Spleen (tissue), 7 donors: ENCODE results near the gene KDM4D.

Experiments used
- POLR2A ChIP-seq, 3 donors: fragments of 450-650 bp; IDR thresholded peaks; one replicate each; pipeline ENCODE4 v1.5.1; 2017; ENCODE audit warnings: antibody characterized with exemption in 3 of 3, mild to moderate bottlenecking in 1 of 3
- TF ChIP-seq, protein P1 (sequence below), 11 experiments: fragments of 200-600 bp in 7 of 11; fragments of 450-650 bp in 4 of 11; sonication (generic) in 4 of 11; IDR thresholded peaks in 8 of 11; conservative IDR thresholded peaks in 3 of 11; 1 replicate in 7 of 11; 2 replicates in 4 of 11; pipeline versions ENCODE4 v1.4.0 to v1.8.0; 2016 to 2021; ENCODE audit warnings: antibody characterized with exemption in 11 of 11, inconsistent platforms in 4 of 11, mild to moderate bottlenecking in 1 of 11
- donor health status: DM: no; HTN: no; CAD: no; lungs with moderate emphysema.
- donor health status: DM: no; HTN: no; CAD: no.
- donor health status: DM: no; HTN: no; CAD: no.

DNA sequence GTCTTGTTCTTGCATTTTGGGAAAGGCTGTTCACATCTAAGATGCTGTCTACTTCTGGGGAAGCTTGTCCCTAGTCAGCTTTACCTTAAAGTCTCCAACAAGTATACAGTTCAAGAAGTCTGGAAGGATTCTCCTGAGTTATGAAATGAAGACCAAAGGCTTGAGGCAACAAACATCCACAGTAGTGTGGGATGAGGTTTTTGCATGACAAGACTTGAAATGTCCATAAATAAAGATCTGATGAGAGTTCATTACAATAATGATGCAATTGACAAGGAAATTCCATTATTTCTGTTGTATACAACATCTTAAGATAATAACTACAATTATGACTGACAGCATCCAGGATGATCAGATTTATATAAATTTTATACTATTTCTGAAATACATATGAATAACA is 30.2 kb downstream of the KDM4D start:
- TF ChIP-seq, protein P1, sequence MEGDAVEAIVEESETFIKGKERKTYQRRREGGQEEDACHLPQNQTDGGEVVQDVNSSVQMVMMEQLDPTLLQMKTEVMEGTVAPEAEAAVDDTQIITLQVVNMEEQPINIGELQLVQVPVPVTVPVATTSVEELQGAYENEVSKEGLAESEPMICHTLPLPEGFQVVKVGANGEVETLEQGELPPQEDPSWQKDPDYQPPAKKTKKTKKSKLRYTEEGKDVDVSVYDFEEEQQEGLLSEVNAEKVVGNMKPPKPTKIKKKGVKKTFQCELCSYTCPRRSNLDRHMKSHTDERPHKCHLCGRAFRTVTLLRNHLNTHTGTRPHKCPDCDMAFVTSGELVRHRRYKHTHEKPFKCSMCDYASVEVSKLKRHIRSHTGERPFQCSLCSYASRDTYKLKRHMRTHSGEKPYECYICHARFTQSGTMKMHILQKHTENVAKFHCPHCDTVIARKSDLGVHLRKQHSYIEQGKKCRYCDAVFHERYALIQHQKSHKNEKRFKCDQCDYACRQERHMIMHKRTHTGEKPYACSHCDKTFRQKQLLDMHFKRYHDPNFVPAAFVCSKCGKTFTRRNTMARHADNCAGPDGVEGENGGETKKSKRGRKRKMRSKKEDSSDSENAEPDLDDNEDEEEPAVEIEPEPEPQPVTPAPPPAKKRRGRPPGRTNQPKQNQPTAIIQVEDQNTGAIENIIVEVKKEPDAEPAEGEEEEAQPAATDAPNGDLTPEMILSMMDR (IDR thresholded peaks at IDR 0.05 in 8 of 11, conservative IDR thresholded peaks at IDR 0.05 in 3 of 11): no peak
- no peak for TF ChIP-seq POLR2A (IDR thresholded peaks at IDR 0.05)
